Effector CD8-positive, alpha-beta T cell (primary cell): ENCODE data around the gene SIRT4.
"Not testable (repeated sequence)": the region's sequence is repeated elsewhere in the genome, so short reads cannot be mapped to it uniquely, and the experiment has no call there.

Source experiments
- DNase-seq: peaks from one replicate; lab custom pipeline; 2025; lab: John Stamatoyannopoulos, UW

SIRT4 gene

DNA sequence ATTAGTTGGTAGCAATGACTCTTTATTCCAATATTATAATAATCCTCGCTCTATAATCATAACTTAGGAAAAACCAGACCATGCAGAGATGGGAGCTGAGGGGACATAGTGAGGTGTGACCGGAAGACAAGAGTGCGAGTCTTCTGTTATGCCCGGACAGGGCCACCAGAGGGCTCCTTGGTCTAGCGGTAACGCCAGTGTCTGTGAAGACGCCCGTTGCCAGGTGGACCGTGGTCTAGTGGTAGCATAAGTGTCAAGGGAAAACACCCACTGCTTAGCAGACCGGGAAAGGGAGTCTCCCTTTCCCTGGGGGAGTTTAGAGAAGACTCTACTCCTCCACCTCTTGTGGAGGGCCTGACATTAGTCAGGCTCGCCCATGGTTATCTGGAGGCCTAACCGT, 33.3 kb downstream of the SIRT4 start:
- not testable (repeated sequence) for DNase-seq

DNA sequence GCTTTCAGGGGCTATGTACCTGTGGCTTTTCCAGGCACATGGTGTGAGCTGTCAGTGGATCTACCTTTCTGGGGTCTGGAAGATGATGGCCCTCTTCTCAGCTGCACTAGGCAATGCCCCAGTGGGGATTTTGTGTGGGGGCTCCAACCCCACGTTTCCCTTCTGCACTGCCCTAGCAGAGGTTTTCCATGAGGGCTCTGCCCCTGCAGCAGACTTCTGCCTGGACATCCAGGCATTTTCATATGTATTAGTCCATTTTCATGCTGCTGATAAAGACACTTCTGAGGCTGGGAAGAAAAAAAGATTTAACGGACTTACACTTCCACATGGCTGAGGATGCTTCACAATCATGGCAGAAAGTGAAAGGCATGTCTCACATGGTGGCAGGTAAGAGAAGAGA, 34.3 kb downstream of the SIRT4 start:
- not testable (repeated sequence) for DNase-seq

DNA sequence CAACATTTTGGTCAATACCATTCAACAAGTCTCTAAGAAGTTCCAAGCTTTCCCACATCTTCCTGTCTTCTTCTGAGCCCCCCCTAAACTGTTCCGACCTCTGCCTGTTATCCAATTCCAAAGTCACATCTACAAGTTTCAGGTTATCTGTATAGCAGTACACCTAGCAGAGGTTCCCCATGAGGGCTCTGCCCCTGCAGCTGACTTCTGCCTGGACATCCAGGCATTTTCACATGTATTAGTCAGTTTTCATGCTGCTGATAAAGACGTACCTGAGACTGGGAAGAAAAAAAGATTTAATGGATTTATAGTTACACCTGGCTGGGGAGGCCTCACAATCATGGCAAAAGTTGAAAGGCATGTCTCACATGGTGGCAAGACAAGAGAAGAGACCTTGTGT, 35.6 kb downstream of the SIRT4 start:
- no peak for DNase-seq

DNA sequence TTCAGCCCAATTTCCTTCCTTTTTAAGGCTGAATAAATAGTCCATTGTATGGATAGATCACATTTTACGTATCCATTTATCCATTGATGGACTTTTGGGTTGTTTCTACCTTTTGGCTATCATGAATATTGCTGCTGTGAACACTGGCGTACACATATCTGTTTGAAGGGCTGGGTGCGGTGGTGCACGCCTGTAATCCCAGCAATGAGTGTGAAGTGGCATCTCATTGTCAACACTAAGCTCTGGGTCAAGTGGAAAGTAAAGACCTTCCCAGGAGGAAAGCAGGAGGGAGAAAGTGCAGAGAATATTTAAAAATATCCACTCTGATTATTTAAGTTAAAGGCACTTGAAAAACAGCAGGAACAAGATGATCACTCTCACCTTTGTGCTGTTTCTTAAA, 37.1 kb downstream of the SIRT4 start:
- no peak for DNase-seq

DNA sequence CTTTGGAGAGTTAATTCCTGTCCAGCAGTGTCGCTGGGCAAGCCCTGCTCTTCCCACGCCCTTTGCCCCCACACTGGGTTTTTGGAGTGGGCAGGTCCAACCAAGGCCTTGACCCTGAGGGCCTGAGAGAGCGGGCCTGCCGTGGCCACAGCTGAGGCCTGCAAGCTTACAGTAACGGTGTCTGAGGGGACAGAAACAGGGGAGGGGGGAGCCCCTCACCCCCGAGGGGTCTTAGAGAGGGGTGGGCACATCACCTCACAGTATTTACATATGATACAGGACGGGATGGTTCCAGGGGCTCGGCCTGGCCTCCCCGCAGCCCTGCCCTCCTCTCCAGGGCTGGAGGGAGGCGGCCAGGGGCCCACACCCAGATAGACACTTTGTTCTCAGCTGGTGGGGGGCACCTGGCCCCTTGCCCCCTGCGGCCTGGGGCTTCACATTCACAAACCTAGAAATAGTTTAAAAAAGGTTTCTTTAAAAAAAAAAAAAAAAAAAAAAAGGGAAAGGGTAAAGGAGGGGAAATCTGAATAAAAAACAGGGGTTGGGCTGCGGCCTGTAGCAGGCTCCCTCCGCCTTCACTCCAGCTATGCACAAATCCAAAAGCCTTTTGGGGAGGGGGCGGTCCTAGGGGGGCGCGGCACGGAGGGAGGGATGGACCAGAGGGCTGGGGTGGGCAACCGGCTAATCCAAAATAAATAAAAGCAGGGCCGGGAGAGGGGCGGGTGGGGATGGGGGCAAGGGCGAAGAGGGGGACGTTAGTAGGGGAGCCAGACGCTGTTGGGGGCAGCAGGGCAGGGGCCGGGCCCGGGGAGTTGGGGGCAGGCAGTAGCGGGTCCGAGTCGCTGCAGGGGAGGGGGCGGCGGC, 40.3 kb downstream of the SIRT4 start:
- DNase-seq: no peak

DNA sequence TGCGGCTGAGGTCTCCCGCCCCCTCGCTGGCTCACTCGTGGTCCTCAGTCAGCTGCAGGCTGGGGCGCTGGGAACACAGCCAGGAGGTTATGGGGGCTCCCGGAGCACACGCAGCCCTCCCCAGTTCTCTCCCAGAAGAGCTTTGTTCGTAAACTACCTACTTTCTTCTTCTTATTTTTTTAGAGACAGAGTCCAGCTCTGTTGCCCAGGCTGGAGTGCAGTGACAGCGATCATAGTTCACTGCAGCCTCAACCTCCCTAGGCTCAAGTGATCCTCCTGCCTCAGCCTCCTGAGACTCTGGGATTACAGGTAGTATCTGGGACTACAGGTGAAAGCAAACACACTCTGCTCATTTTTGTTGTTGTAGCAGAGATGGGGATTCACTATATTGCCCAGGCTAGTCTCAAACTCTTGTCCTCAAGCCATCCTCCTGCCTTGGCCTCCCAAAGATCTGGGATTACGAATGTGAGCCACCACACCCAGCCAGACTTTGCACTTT, 41.0 kb downstream of the SIRT4 start:
- no peak for DNase-seq

DNA sequence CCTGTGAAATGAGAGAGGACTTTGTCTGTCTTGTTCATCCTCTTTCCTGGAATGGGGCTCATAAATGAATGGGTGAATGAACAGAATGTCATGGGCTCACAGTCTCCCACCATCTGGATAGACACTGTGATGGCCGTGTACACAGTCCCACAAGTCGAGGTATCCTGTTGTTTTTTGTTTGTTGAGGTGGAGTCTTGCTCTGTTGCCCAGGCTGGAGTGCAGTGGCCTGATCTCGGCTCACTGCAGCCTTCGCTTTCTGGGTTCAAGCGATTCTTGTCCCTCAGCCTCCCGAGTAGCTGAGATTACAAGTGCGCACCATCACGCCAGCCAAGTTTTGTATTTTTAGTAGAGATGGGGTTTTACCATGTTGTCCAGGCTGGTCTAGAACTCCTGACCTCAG, 41.6 kb downstream of the SIRT4 start:
- DNase-seq: no peak

DNA sequence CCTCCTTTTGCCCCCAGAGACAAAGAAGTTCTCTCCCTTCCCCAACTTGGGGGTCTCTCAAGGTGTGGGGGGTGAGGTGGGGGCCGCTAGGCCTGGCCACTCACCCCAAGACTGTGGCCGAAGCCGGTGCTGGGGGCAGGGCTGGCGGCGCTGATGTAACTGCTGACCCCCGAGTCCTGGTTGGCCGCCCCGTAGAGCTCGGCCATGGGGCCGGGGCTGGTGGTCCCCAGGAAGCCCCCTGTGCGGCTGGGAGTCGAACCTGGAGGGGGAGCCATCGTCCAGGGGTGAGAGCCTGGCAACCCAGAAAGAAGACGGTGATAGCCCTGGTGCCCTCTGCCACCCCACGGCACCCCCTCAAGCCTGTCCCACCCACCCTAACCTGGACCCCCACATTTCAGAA, 43.9 kb downstream of the SIRT4 start:
- no peak for DNase-seq

DNA sequence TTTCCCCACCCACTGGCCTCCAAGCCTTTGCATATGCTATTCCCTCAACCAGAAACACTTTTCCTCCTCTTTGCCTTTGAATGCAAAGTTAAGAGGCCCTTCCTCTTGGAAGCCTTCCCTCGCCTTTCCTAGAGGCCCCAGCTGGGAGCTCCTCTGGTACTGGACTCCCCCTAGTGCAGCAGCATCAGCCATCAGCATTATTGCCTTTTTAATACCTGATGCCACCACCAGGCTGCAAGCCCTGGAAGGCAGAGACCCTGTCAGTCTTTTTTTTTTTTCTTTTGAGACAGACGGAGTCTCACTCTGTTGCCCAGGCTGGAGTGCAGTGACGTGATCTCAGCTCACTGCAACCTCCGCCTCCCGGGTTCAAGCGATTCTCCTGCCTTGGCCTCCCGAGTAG, 44.6 kb downstream of the SIRT4 start:
- no peak for DNase-seq

DNA sequence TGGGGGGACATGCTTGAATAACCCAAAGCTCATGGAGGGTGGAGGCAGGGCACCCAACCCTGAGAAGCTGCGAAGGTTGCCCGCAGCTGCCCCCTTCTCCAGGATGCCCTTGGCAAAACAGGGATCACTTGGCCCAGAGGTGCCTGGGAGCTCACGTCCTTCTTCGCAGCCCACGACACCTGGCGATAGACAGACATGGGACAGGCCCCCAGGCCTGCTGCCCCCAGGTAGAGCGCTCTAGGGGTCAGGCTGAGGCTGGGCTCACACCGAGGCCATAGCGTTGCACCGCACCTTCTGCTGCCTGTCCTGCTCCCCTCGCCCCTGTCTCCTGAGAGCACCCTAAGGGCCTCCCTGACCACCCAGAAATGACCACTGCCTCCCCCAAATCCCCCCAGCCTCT, 45.6 kb downstream of the SIRT4 start:
- DNase-seq: no peak

DNA sequence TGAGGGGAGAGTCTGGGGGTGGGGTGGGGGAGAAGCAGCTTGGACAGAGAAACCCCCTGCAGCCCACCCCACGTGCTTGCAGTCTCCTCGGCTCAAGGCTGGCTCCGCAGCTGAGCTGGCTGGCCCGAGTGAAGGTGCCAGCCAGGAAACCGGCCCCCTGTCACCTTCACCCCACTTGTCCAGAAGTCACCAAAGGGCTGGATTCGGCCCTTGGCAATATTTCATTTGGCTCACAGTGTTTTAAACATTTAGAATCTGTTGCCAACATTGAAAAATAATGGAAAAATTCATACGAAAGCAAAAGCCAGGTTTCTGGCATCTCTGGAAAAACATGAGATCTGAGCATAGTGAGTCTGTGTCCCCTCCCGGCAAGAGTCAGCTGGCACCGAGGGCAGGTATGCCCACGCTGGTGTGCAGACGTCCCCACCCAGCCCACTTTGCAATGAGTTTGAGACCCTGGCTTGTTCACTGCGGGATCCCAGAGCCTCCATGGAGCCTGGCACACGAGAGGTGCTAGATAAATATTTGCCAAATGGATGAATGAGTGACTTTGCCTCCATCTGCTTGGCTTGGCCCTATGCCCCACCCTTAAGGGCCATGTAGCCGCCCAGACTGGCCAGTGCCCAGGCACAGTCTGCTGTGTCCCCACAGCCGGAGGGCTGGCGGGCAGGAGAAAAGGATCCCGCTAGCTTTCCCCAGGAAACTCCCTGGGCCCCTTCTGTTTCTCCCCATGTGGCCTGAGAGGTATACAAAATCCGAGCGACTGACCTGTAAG, 48.6 kb downstream of the SIRT4 start:
- no peak for DNase-seq

DNA sequence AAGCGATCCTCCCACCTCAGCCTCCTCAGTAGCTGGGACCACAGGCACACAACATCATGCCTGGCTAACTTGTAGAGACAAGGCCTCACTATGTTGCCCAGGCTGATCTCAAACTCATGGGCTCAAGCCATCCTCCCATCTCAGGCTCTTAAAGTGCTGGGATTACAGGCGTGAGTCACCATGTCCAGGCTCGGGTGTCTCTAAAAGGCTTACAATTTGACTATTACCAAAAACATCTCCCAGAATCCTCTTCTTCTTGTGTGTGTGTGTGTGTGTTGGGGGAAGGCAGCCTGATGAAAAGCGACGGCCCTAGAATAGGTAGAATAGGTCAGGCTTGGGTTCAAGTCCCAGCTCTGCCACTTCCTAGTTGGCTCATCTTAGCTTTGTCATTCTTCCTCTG, 50.0 kb downstream of the SIRT4 start:
- DNase-seq: no peak

DNA sequence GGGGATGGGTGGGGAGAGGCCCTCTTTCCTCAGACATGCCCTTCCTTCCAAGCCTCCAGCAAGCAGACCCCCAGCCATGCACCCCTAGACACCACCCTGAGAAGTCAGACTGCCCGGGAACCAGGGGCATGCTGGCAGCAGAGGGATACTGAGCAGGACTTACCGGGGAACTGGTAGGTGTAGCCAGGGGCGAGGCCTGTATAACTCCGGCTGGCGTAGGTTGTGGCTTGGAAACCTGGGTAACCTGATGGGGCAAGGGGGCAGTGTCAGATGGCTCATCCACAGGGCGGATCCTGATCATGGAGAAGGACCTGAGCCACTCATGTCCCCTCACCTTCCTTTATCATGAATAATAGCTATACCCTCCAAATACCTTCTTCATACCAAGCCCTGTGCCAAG, 51.0 kb downstream of the SIRT4 start:
- no peak for DNase-seq

DNA sequence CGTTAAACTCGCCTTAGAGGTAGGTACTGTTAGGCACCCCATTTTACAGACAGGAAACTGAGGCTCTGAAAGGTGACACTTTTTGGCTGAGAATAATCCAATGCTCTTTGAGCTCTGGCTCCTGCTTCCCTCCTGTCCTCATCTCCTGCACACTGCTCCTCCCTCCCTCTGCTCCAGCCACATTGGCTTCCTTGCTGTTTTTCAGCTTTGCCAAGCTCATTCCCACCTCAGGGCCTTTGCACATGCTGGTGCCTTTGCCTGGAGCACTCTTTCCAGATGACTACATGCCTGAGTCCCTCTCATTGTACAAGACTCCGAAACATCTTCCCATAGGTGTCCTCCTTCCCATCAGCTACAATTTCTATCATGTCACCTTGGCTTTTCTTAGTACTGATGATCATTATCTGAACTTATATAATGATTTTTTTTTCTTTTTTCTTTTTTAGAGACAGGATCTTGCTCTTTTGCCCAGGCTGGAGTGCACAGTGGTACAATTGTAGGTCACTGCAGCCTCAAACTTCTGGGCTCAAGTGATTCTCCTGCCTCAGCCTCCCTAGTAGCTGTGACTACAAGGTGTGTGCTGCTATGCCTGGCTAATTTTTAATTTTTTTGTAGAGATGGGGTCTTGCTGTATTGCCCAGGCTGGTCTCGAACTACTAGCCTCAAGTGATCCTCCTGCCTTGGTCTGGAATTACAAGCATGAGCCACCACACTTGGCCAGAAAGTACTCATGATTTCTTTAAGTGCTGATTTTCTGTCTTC, 51.6 kb downstream of the SIRT4 start:
- DNase-seq: no peak

DNA sequence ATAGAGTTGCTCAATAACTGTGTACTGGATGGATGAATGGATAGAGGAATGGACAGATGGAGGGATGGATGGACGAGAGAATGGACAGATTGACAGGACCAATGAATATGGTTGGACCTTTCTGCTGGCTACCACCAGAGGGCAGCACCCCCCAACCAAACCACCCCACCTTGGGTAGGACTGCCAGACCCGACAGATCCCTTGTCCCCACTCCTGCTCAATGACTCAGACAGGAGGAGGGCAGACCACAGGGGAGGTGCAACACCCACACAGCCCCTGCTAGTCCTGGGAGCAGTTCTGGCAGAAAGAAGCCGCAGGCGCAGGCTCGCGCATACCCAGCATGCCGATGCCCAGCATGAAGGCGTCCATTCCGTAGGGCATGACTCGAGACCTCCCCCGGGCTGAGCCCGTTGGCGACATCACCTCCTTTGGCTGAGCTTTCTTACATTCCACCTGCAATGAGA, 54.5 kb downstream of the SIRT4 start:
- DNase-seq: peak; percentile 54

DNA sequence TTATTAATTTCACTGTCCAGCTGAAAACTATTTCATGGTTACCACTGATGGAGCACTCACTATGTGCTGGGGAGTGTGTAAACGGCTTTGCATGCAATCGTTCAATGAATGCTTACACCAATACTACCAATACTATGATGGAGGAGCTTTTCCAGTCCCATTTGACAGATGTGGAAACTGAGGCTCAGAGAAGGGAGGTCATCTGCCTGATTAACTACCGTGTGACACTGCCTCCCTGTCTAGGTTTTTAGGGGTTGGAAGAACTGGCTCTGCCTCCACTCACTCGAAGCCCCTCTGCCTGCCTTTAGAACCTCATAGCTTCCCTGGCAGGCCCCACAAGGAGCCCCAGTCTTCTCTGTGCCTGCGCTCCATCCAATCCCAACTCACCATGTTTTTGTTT, 55.0 kb downstream of the SIRT4 start:
- no peak for DNase-seq

DNA sequence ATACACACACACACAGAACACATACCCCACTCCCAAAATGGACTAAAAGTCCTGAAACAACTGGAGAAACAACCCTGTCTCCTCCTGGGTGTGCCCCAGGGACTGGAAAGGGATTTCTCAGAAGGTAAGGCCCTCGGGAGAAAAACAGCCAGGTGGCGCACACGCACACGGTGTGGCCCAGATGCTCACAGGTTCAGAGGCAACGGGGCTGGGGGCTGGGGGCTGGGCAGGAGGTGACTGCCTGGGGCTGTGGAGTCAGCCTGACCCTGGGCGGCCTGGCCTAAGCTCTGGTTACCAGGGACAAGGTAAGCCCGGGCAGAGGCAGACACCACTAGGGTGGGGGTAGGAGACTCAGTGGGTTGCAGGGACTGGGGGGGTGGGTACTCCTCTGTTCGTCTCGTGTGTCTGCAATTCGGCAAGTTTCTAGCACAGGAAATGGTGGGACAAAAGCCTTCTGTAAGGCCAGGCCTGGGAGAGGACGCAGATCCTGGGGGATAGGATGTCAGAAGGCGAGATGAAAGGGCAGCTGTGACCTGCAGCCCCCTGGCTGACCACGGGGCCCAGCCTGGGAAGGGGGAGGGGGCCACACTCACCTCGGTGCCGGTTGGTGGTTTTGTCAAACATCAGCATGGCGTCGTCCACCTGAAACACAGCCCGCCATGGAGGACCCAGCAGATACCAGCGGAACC, 56.4 kb downstream of the SIRT4 start:
- DNase-seq: no peak

DNA sequence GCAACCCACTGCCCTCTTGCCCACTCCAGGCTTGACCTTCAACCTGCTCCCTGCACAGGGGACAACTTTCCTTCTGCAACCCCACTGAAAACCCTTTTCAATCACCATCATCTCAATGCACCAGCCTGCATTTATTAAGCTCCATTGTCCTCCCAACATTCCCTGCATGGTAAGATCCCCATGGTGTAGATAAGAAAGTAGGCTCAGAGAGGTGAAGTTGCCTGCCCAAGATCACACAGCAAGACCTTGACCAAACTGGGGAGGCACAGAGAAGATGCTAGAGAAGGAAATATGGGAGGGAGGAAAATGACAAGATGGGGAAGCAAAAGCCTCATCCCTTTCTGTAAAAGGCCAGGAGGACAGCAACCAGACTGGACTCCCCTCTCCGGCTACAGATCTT, 57.0 kb downstream of the SIRT4 start:
- DNase-seq: no peak

DNA sequence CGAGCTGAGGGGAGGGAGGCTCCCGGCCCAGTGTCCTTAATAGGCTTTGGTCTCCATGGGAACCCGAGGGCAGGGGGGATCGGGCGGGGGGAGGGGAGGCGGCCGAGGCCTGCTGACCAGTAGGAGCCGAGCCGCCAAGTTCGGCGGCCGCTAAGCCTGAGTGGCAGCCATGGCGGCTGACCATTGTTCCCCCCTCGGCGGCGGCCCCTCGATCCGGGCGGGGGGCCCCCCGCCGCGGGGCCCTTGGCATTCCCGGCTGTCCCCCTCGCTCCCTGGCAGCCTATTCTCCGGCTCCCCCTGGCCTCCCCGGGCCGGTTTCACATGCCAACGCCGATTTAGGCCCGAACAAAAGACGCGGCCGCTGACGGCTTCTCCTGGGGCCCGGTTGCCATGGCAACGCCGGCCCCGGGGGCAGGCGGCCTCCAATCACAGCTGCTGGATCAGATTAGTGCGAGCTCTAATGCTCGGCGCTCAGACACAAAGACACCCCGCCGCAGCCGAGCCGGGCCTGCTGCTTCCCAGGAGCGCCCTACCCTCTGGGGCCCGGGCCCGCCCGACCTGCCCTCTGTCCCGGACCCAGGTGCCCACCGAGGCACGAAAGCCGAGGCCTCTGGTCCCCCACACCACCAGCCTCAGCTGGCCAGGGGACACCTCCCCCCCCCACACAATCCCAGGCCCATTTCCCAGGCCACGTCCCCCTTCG, 59.5 kb downstream of the SIRT4 start:
- DNase-seq: no peak
